Sigmoid colon (tissue), 7 donors: ENCODE data around the gene TSPAN11. TPM values are rescaled to one million over a fixed set of nuclear protein-coding genes. Genes with fewer than 3 reads are reported as not detected.

Source experiments
- DNase-seq: peaks from one replicate; pipeline ENCODE4 v3.0.0-alpha.2; 2019
- H3K27ac ChIP-seq, 4 donors: fragments of 200-600 bp; sonication (generic); one replicate each; pipeline ENCODE4 v1.5.1; 2016 to 2019; ENCODE audit warnings: mild to moderate bottlenecking in 1 of 4
- H3K27me3 ChIP-seq, 3 donors: fragments of 200-600 bp; sonication (generic); one replicate each; pipeline ENCODE4 v1.5.1; 2019; ENCODE audit warnings: mild to moderate bottlenecking in 1 of 3
- H3K36me3 ChIP-seq, 4 donors: fragments of 200-600 bp; sonication (generic); one replicate each; pipeline ENCODE4 v1.5.1; 2016 to 2019
- H3K4me1 ChIP-seq, 4 donors: fragments of 200-600 bp; sonication (generic); one replicate each; pipeline ENCODE4 v1.5.1; 2017 to 2019
- H3K4me3 ChIP-seq, 4 donors: fragments of 200-600 bp; sonication (generic); one replicate each; pipeline ENCODE4 v1.5.1; 2017 to 2019; ENCODE audit warnings: mild to moderate bottlenecking in 2 of 4, moderate library complexity in 1 of 4
- H3K9me3 ChIP-seq, 4 donors: fragments of 200-600 bp in 3 of 4; sonication (generic) in 3 of 4; one replicate each; pipeline versions ENCODE4 v1.5.1 to v1.6.1; 2013 to 2019
- CTCF ChIP-seq, 4 experiments: fragments of 450-650 bp in 3 of 4; fragments of 200-600 bp in 1 of 4; IDR thresholded peaks; one replicate each; pipeline ENCODE4 v1.5.1; 2016 to 2019; ENCODE audit warnings: antibody characterized with exemption in 4 of 4, mild to moderate bottlenecking in 3 of 4, moderate library complexity in 2 of 4
- EP300 ChIP-seq, 4 donors: sonication (generic); formaldehyde crosslinking; IDR thresholded peaks; one replicate each; pipeline ENCODE4 v1.6.1; 2017; ENCODE audit warnings: antibody characterized with exemption in 4 of 4
- POLR2A ChIP-seq, 2 donors: fragments of 450-650 bp; IDR thresholded peaks; one replicate each; pipeline ENCODE4 v1.6.1; 2016; ENCODE audit warnings: antibody characterized with exemption in 2 of 2, mild to moderate bottlenecking in 2 of 2, moderate library complexity in 2 of 2
- POLR2AphosphoS5 ChIP-seq, 4 donors: sonication (generic); formaldehyde crosslinking; IDR thresholded peaks; one replicate each; pipeline ENCODE4 v1.6.1; 2017; ENCODE audit warnings: antibody characterized with exemption in 4 of 4
- WGBS, 2 donors: extraction: QIAGEN DNeasy Blood & Tissue Kit; methylation state at CpG; one replicate each; pipeline ENCODE4 v1.1.7; 2013; 5-methylcytosine and 5-hydroxymethylcytosine counted together
- intact Hi-C: fragments of 100-400 bp; cut with DNase I; formaldehyde crosslinking; loops from one replicate; pipeline ENCODE4 v1.15.1; 2023
- polyA plus RNA-seq, 3 donors: library from polyadenylated mRNA; stranded (reverse); fragments of 200-250 nt; gene quantifications; one replicate each; pipeline ENCODE4 v1.2.3, GENCODE V29; 2013
- total RNA-seq, 4 donors: library from RNA; depleted of rRNA; stranded (reverse); fragments of >200 nt; gene quantifications; one replicate each; pipeline ENCODE4 v1.1.0, GENCODE V29; 2016
- donor health status: healthy with polysubstance abuse.
- donor health status: Bipolar disorder and iron deficiency.
- donor health status: healthy.

Gene TSPAN11
- total and polyA plus RNA-seq, 7 donors: 0.23 to 18.9 (median 7.8) TPM

DNA sequence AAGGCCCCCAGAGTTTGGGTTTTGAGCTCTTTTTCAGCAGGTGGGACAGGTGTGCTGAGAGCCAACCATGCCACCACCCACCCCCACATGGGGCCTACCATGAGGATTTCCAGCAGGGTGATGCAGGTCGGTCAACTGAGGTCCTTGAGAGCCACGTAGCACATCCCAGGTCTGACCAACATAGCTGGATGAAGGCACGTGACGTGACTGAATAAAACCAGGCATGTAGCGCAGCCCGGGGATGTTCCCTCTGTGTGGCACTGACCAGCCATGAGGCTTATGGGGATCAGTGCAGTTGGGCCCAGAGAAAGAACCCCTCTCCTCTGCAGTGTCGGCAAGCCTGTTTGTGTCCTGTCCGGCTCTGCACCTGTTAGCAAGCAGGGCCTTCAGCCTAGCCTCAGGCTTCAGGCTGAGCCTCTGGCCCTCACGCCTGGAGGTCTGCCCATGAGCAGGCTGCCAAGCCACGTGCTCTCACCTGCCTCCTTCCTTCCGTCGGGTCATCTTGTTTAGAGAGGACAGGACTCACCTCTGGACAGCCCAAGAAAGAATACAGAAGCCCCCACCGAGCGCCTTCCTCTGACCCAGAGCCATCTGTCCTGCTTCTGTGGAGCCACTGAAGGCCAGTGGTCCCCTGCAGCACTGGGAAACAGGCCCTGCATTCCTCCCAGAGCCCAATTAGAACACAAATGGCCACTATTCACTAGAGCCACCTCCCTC lies 38.5 kb downstream of the TSPAN11 start:
- DNase-seq: no peak
- no peak overlapping the region for H3K27ac ChIP-seq
- H3K27me3 ChIP-seq: no peaks in the 10 kb centered on the region
- no peaks in the 10 kb centered on the region for H3K36me3 ChIP-seq
- H3K4me1 ChIP-seq: peaks cover 0 to under 1% (median 0%) of the 10 kb centered on the region in 4 donors
- 85 to 87% methylated on average over 14 of the region's 14 CpGs for WGBS, 2 donors
- TF ChIP-seq CTCF (IDR thresholded peaks at IDR 0.05) (no peak), EP300 (IDR thresholded peaks at IDR 0.05) (no peak), POLR2A (IDR thresholded peaks at IDR 0.05) (no peak), POLR2AphosphoS5 (IDR thresholded peaks at IDR 0.05) (no peak)
- H3K4me3 ChIP-seq: no peak overlapping the region
- no peaks in the 10 kb centered on the region for H3K9me3 ChIP-seq
- intact Hi-C loops: no loop called here

GRCh38 chr12:30965613-30965985 lies 39.1 kb downstream of the TSPAN11 start:
- Histone ChIP-seq H3K27me3 (no peaks in the 10 kb centered on the region), H3K36me3 (no peaks in the 10 kb centered on the region), H3K27ac (no peak overlapping the region), H3K9me3 (no peaks in the 10 kb centered on the region), H3K4me1 (peaks cover 0 to 6% (median 1%) of the 10 kb centered on the region in 4 donors), H3K4me3 (no peak overlapping the region)
- TF ChIP-seq CTCF (IDR thresholded peaks at IDR 0.05): no peak
- TF ChIP-seq POLR2A (IDR thresholded peaks at IDR 0.05): no peak
- TF ChIP-seq POLR2AphosphoS5 (IDR thresholded peaks at IDR 0.05): no peak
- no peak for TF ChIP-seq EP300 (IDR thresholded peaks at IDR 0.05)
- intact Hi-C loops: no loop called here
- no peak for DNase-seq
- 63 to 82% methylated on average over 11 of the region's 11 CpGs for WGBS, 2 donors

DNA sequence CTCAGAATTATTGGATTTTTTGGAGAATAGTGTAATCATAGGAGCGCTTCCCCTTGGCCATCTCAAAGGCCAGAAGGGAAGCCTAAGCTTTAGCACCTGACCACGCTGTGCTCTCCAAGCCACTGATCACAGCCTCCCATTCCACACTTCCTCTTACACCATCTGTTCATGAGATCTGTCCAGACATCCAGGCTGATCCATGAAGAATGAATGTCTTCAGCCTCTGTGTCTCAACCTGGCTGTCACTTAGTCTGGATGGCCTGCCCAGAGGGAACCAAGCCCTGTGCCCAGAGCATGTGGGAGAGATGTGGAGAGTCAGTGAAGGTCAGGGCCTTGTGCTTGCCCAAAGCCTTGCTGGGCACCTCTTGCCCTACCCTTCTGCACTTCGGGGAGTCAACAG lies 40.5 kb downstream of the TSPAN11 start:
- H3K36me3 ChIP-seq: no peaks in the 10 kb centered on the region
- peaks cover 0 to 9% (median 4%) of the 10 kb centered on the region in 4 donors for H3K4me1 ChIP-seq
- no peaks in the 10 kb centered on the region for H3K9me3 ChIP-seq
- no peak for TF ChIP-seq POLR2A (IDR thresholded peaks at IDR 0.05)
- TF ChIP-seq EP300 (IDR thresholded peaks at IDR 0.05): no peak
- no peak for TF ChIP-seq CTCF (IDR thresholded peaks at IDR 0.05)
- no peak for TF ChIP-seq POLR2AphosphoS5 (IDR thresholded peaks at IDR 0.05)
- DNase-seq: no peak
- no peaks in the 10 kb centered on the region for H3K27me3 ChIP-seq
- no peak overlapping the region for H3K27ac ChIP-seq
- H3K4me3 ChIP-seq: no peak overlapping the region
- intact Hi-C loops: no loop called here
- 79 to 85% methylated on average over 3 of the region's 3 CpGs for WGBS, 2 donors

DNA sequence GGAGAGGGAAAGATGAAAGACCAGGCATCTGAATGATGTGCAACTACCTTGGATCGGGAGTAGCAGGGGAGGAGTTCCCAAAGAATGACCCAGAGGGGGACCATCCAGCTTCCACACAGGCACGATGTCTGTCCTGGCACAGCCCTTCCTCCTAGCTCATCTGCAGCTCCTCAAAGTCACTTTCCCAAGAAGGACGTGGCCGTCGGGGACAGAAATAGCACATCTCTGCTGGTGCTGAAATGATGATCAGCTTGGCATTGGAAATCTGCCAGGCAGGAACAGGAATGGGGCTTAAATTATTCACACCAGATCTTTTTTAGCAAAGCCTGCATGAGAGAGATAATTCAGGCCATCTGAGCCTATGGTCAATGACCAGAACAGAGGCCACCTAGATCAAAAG lies 41.7 kb downstream of the TSPAN11 start:
- intact Hi-C loops: no loop called here
- Histone ChIP-seq H3K4me1 (peaks cover 0 to 9% (median 4%) of the 10 kb centered on the region in 4 donors), H3K4me3 (no peak overlapping the region), H3K27me3 (no peaks in the 10 kb centered on the region), H3K9me3 (no peaks in the 10 kb centered on the region), H3K27ac (no peak overlapping the region), H3K36me3 (no peaks in the 10 kb centered on the region)
- WGBS, 2 donors: 67 to 80% methylated on average over 5 of the region's 5 CpGs
- DNase-seq: no peak
- no peak for TF ChIP-seq CTCF (IDR thresholded peaks at IDR 0.05)
- TF ChIP-seq POLR2A (IDR thresholded peaks at IDR 0.05): no peak
- TF ChIP-seq POLR2AphosphoS5 (IDR thresholded peaks at IDR 0.05): no peak
- TF ChIP-seq EP300 (IDR thresholded peaks at IDR 0.05): no peak

- no peaks in the 10 kb centered on the region for H3K9me3 ChIP-seq
- H3K27me3 ChIP-seq: no peaks in the 10 kb centered on the region
- intact Hi-C loops: no loop called here
- no peak overlapping the region for H3K27ac ChIP-seq
- H3K36me3 ChIP-seq: no peaks in the 10 kb centered on the region
- peaks cover 0 to 9% (median 4%) of the 10 kb centered on the region in 4 donors for H3K4me1 ChIP-seq
- TF ChIP-seq CTCF (IDR thresholded peaks at IDR 0.05): no peak
- no peak for TF ChIP-seq POLR2A (IDR thresholded peaks at IDR 0.05)
- no peak for TF ChIP-seq POLR2AphosphoS5 (IDR thresholded peaks at IDR 0.05)
- TF ChIP-seq EP300 (IDR thresholded peaks at IDR 0.05): no peak
- H3K4me3 ChIP-seq: no peak overlapping the region
- WGBS, 2 donors: 75 to 91% methylated on average over 3 of the region's 3 CpGs
- DNase-seq: no peak
These were observed 42.5 kb downstream of the TSPAN11 start for GRCh38 chr12:30969006-30969405.
